Kidney epithelial cell (primary cell): ENCODE measurements around the gene RBM7. TPM values are rescaled to one million over a fixed set of nuclear protein-coding genes. Genes with fewer than 3 reads are reported as not detected.

Experiments used
- DNase-seq: peaks from one replicate; pipeline ENCODE4 v3.0.0-alpha.2; 2010; ENCODE audit warnings: low read depth
- H3K27me3 ChIP-seq: 2 replicates; pipeline ENCODE4 v1.6.0; 2011; ENCODE audit warnings: low read length; ENCODE audit not compliant: control insufficient read depth, insufficient read depth
- H3K36me3 ChIP-seq: 2 replicates; pipeline ENCODE4 v1.5.1; 2011; ENCODE audit warnings: low read length; ENCODE audit not compliant: control insufficient read depth, insufficient read depth
- H3K4me3 ChIP-seq: 2 replicates; pipeline ENCODE4 v1.5.1; 2011; ENCODE audit warnings: low read depth, mild to moderate bottlenecking, control low read depth, low read length
- total RNA-seq: library from RNA; depleted of rRNA; stranded (reverse); fragments of >200 nt; gene quantifications from 2 replicates; pipeline ENCODE4 v1.2.3, GENCODE V29; 2015
- TF ChIP-seq, protein P1 (sequence below): IDR thresholded peaks from 2 replicates; pipeline ENCODE4 v1.5.1; 2011; ENCODE audit warnings: mild to moderate bottlenecking, moderate library complexity, low read length, control low read depth, inconsistent platforms; ENCODE audit not compliant: insufficient read depth, poor library complexity, severe bottlenecking

RBM7 gene
- total RNA-seq, 1 donor from 2014 or later: 40.2 TPM

DNA sequence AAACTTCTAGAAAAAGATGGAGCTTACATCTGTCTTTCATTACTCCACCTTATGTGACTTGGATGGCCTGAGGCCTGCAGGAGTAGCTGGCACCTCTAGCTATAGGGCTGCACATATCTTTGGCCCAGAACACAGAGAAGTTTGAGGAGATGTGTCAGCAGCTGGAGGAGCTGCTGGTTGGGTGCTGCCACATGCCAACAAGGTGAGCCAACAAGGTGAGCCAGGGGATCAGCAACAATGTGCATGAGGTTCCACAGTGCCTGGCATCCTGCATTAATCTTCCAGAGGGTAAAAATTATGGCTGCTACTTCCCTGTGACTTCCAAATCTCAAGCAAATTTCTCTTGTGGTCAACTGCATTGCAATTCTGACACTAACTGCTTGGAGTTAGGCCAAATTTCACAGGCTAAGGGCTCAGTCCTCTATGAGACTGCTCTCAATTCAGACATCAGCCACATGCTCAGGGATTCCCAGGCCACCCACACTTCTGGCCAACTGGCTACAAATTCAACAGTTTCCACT, 16.0 kb downstream of the RBM7 start:
- TF ChIP-seq, protein P1, sequence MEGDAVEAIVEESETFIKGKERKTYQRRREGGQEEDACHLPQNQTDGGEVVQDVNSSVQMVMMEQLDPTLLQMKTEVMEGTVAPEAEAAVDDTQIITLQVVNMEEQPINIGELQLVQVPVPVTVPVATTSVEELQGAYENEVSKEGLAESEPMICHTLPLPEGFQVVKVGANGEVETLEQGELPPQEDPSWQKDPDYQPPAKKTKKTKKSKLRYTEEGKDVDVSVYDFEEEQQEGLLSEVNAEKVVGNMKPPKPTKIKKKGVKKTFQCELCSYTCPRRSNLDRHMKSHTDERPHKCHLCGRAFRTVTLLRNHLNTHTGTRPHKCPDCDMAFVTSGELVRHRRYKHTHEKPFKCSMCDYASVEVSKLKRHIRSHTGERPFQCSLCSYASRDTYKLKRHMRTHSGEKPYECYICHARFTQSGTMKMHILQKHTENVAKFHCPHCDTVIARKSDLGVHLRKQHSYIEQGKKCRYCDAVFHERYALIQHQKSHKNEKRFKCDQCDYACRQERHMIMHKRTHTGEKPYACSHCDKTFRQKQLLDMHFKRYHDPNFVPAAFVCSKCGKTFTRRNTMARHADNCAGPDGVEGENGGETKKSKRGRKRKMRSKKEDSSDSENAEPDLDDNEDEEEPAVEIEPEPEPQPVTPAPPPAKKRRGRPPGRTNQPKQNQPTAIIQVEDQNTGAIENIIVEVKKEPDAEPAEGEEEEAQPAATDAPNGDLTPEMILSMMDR: no peak
- DNase-seq: no peak
- Histone ChIP-seq H3K36me3 (no peaks in the 10 kb centered on the region), H3K4me3 (no peak overlapping the region), H3K27me3 (no peaks in the 10 kb centered on the region)

DNA sequence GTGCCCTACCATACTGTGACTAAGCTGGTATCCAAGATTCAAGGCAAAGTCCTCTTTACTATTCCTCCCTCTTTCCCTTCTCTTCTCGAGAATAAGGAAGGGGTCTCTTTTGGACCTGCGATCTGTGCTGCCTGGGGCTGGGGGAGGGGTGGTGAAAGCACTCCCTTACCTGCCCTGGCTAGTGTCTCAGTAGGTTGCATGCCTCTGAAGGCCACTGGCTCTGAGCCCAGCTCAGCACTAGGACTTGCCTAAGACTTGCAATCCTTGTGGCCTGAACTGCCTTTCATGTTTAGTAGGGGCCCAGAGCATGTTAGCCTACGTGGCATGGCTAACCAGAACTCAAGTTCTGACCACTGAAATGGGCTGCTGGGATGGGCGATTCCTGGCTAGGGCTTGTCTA, 25.8 kb downstream of the RBM7 start:
- H3K27me3 ChIP-seq: no peaks in the 10 kb centered on the region
- TF ChIP-seq, protein P1: no peak
- H3K4me3 ChIP-seq: no peak overlapping the region
- DNase-seq: no peak
- no peaks in the 10 kb centered on the region for H3K36me3 ChIP-seq

DNA sequence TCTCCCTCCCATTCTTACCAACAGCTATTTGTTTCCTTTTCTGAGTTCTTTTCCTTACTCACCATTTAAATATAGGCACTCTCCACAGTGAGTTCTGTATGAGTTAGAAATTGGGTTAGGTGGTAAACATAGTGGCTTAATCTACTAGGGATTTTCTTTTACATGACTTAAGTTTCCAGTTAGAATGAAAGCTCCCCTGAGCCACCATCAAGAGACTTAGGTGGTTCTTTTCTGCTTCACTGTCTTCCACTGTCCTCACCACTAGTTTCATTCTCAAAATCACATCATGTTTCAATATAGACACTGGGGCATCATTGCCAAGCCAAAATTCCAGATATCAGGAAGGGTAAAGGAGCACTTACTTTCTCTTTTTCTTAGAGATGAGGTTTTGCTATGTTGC, 29.8 kb downstream of the RBM7 start:
- H3K4me3 ChIP-seq: no peak overlapping the region

DNA sequence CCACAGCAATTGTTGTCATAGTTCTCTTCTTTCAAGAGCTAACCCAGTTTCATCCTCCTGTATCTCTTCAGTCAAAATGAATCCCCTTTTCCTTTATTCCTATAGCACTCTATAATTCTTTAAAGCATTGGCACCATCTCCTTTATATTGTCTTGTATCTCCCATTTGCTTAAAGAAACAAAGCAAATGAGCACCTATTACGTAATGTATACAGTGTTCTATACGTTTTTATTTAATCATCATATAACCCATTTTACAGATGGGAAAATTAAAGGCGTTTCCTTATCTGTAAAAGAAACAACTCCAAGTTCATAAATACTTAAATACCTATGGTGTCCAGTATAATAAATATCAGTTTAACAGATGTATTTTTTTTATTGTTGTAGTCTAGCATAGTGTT, 32.4 kb downstream of the RBM7 start:
- Histone ChIP-seq H3K4me3 (no peak overlapping the region), H3K36me3 (no peaks in the 10 kb centered on the region), H3K27me3 (no peaks in the 10 kb centered on the region)
- no peak for DNase-seq
- TF ChIP-seq, protein P1: no peak

More for the DNA sequence above, 29.8 kb downstream of the RBM7 start:
- H3K36me3 ChIP-seq: no peaks in the 10 kb centered on the region
- H3K27me3 ChIP-seq: no peaks in the 10 kb centered on the region
- TF ChIP-seq, protein P1: no peak
- no peak for DNase-seq

DNA sequence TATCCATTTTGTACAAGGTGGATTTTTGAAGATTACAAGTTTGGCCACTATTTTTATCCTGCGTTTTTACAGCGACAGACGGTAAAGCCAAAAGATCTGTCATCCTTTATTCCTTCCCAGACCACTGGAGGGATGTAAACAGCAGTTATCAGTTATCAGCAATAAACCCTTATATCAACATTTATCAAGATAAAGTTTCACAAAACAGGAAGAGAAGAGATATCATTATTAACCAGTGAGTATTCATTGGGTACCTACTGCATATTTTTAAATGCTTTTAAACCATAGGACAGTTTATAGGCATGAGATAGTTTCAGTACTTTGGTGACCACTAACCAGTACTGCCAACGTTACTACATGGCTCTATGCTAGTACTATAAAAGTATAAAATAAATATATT, 32.9 kb downstream of the RBM7 start:
- Histone ChIP-seq H3K36me3 (no peaks in the 10 kb centered on the region), H3K27me3 (no peaks in the 10 kb centered on the region), H3K4me3 (no peak overlapping the region)
- TF ChIP-seq, protein P1: no peak
- no peak for DNase-seq

DNA sequence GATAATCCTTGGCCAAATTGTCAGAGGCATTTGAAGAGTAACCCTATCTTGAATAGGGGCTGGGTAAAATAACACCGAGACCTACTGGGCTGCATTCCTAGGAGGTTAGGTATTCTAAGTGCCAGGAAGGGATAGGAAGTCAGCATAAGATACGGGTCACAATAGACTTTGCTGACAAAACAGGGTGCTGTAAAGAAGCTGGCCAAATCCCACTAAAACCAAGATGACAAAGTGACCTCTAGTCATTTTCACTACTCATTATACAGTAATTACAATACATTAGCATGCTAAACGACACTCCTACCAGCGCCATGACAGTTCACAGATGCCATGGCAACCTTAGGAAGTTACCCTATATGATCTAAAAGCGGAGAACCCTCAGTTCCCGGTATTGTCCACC, 37.8 kb downstream of the RBM7 start:
- no peaks in the 10 kb centered on the region for H3K36me3 ChIP-seq
- no peaks in the 10 kb centered on the region for H3K27me3 ChIP-seq
- DNase-seq: no peak
- TF ChIP-seq, protein P1: no peak
- no peak overlapping the region for H3K4me3 ChIP-seq
